ENCODE measurements around the gene RASA3.

RASA3 gene

DNA sequence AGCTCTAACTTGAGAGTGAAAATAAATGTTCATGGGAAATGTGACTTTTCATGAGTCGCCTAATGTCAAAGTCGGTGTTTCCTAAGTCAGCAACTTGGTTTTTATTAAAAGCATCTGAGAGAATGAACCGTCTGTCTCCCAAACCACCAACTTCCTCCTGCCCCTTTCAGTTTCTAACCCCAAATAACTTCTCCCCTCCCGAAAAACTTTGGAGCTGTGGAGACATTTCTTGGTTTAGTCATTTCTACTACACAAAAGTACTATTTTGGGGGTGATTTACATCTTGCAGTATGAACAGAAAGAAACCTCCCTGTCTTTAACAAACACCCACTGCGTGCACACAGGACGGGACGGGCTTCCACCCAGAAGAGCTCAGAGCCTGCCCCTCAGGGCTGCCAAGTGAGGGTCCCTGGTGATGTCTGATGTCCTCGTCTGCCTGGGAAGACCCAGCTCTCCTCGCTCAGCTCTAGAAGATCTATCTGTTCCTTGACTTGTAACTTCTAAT lies 65.0 kb downstream of the RASA3 start:
- no peak for DNase-seq (ENCODE audit: low spot score)

GRCh38 chr13:114066956-114067355 lies 65.5 kb downstream of the RASA3 start:
- no peak for DNase-seq (ENCODE audit: low spot score)

- no peak for DNase-seq (ENCODE audit: low spot score)
Measured at GRCh38 chr13:114065926-114066774, 66.3 kb downstream of the RASA3 start.

DNA sequence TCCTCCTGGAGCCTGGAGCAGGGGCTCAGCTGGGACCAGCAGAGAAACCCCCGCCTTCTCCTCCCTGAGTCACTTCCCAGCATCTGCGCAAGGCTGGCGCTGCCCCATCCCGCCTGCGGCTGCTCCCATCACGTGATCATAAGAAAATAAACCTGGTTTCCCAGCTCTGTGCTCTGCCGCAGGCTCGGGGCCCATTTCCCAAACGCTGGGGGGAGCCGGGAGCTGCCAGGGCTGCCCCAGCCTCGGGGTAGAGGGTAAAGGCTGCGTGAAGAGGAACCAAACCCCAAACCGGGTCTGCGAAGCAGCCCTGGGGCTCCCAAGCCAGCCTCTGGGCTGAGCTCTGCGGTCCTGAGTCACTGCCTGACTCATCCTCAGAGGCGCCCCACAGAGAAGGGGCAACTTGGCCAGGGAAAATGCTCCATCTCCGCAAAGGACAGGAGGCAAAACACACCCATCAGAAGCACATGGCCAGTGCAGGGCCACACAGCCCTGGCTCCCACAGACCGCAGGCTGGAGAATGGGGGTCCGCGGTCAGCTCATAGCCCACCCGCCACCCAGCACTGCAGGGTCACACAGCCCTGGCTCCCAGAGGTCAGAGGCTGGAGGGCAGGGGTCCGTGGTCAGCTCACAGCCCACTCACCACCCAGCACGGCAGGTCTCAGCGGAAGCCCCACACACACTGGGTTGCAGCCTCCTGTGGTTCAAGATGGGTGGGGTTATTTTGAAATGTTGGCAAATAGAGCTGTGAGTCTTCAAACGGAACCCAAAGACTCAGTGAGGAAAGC lies 67.1 kb downstream of the RASA3 start:
- DNase-seq (ENCODE audit: low spot score) = no peak

DNA sequence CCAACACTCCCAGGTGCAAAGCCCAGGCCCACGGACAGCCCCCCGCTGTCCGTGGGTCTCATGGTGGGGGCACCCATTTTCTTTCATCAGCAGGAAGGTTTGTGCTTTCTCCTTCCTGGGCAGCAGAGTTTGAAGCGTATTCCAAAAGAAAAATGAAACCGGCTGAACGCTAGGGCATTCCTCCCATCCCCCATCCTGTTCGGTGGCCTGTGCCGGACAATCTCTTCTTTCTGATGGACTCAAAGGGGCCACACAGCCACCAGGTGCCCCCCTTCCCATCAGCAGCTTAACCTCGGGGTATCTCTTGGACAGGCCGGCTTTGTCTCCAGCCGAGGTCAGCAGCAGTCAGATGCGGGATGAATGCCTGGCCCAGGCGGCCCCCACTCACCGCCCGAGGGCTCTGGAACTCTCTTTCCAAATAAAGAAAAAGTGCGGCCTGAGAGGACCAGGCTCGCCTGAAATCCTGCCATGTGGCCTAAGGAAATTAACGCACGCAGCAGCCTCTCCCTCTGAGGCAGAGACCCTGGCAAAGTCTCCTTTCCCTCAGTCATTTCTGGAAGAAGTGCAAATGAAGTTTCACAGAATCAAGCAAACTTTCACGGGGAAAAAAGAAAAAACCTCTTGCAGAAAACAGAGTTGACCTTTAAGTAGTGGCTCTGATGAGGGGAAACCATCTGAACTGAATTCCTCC lies 67.8 kb downstream of the RASA3 start:
- no peak for DNase-seq (ENCODE audit: low spot score)

DNA sequence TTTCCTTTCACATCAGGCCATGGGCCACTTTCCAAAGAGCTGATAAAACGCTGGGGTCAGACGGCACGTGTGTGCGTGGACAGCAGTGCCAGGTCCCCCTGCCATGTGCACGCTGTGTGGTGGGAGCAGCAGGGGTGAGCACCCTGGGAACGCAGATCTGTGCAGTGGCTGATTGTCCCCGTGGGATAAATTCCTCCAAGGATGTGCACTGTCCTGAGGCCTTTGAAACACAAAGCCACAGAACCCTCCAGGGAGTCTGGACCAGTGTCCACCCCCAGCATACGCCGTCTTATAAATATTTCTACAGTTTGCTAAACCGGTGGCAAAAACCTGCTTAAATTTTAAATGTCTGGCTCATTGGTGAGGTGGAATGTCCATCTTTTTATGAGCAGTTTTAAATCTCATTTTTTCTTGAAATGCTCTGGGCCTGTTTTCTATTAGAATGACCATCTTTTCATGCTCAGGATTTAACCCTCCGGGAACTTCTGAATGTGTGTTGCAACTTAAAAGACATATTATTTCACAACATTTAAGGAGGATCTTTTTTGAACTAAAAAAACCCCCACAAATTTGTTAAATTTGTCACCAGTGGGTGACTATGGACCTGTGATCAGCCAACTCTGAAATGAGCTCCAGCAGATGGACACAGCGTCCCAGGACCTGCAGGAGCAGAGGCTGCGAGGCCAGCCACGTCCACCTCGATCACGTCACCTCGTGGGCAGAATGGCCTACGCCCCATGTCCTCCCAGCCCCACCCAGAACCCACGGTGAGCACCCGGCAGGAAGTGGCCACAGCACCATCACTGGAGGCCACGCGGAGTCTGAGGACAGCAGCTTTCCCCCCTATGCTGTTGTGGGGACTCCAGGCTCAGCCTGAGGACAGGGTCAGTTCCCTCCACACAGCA lies 68.6 kb downstream of the RASA3 start:
- no peak for DNase-seq (ENCODE audit: low spot score)

DNA sequence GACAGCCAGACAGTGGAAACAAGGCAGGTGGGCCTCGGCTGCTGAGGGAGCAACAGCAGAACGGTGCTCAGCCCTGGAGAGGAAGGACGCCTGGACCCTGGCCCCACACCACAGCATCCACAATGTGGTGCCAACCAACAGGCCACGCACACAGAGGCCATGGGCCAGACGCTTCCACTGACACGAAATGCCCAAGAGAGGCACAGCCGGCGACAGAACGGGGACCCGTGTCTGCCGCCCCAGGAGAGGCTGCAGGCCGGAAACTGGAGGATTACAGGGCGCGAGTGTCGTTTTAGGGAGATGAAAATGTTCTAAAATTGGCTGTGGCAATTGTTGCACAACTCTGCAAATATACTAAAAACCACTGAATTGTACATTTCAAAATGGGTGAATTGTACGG lies 69.7 kb downstream of the RASA3 start:
- no peak for DNase-seq (ENCODE audit: low spot score)

GRCh38 chr13:114062341-114062740 lies 70.1 kb downstream of the RASA3 start:
- DNase-seq (ENCODE audit: low spot score) = no peak

GRCh38 chr13:114061744-114062143 lies 70.7 kb downstream of the RASA3 start:
- no peak for DNase-seq (ENCODE audit: low spot score)

DNA sequence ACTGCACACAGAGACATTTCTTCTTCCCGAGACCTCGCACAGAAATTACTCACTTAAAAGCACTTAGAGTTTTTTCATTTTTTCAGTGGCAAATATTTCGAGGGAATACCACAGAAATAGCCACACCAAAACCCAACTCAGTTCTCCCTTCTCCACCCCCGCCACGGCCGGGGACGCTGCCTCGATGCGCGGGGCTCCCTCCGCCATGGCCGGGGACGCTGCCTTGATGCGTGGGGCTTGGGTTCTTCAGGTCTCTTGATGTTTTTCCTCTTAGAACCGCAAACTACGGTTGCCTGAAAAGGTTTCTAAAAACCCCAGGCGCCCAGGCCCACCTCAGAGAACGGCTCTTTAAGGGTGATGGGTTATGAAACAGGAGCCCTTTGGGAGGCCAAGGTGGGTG lies 71.4 kb downstream of the RASA3 start:
- DNase-seq (ENCODE audit: low spot score) = no peak

GRCh38 chr13:114059946-114060860 lies 72.2 kb downstream of the RASA3 start:
- no peak for DNase-seq (ENCODE audit: low spot score)

DNA sequence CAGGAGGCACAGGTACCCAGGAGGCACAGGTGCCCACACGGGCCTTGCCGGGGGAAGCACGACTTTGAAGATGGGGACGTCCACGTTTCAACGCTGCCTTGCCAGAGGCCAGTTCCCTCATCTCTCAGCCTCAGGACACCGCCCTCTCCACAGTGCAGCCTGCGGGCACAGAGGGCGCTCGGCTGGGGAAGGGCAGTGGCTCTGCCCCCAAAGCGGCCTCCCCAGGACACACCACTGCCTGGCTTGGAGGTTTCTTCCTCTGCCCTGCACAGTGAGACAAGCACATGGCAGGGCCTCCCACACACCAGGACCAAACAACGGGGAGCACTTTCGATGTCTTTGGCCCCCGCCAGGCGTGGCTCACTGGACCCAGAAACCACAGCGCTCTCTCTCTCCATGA lies 73.0 kb downstream of the RASA3 start:
- no peak for DNase-seq (ENCODE audit: low spot score)

DNA sequence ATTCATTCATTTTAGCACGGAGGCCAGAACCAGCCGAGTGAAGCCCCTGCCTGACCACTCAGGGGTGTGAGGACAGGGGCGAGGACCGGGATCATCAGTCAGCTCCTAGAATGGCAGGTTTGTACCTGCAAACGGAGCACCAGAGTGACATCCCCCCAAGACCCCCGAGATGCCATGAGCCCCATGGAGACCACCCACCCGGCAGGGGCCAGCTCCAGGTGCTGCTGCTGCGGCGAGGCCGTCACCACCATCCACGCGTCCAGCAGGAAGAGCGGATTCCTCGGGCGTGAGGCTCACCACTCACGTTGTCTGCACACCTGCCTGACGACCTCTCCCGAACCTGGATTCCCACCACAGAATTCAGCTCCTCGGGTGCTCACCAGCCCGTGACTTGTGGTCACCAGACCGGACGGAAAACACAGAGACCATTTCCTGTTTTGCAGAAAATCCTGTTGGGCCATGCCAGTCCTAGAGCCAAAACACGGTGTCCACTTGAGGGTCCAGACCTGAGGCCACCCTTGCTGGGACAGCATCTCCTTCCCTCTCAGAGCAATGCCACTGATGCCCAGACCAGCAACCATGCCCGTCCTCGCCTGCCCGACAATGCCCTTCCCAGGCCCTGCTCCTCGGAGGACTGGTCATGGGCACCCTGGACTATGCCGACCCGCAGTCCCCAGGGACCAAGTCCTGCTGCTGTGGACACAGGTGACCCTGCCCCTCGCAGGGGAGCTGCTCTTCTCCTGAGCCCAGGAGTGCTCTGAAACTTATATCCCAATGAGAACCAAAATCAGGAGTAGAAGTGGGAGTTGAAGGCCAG lies 74.2 kb downstream of the RASA3 start:
- no peak for DNase-seq (ENCODE audit: low spot score)

GRCh38 chr13:114057166-114058050 lies 75.0 kb downstream of the RASA3 start:
- DNase-seq (ENCODE audit: low spot score) = no peak

DNA sequence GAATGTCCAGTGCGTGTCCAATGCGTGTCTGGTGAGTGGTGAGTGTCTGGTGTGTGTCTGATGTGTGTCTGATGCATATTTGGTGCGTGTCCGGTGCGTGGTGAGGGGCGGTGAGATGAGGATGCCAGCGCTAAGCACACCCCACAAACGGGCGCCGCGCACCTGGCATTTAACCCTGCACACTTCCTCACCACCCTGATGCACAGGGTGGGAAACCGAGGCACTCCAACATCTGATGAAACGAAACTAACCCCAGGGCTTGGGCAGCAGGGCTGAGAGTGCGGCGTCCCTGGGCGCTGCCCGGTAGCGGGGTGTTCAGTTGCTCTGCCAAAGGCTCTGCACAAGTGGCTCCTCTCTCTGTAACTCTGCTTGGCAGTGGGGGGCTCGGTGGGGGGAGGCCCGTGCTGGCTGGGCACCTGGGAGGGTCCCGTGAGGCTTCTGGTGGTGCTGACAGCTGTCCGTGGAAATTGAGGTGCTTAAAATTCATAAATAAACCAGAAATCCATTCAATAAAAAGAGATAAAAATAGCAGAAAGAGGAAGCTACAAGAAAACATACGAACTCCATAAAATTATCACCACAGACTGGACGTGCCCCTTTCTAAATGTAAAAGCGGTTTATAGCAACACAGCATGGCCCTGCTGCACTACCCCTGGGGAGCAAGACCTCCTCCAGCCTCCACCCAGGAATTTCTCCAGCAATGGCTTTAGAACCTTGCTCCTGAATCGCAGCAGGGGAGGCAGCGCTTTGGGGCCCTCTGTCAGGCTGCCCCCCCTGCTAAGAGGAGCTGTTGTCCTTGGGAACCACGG lies 76.0 kb downstream of the RASA3 start:
- DNase-seq (ENCODE audit: low spot score) = no peak

- no peak for DNase-seq (ENCODE audit: low spot score)
Measured at GRCh38 chr13:114055766-114056165, 76.7 kb downstream of the RASA3 start.

DNA sequence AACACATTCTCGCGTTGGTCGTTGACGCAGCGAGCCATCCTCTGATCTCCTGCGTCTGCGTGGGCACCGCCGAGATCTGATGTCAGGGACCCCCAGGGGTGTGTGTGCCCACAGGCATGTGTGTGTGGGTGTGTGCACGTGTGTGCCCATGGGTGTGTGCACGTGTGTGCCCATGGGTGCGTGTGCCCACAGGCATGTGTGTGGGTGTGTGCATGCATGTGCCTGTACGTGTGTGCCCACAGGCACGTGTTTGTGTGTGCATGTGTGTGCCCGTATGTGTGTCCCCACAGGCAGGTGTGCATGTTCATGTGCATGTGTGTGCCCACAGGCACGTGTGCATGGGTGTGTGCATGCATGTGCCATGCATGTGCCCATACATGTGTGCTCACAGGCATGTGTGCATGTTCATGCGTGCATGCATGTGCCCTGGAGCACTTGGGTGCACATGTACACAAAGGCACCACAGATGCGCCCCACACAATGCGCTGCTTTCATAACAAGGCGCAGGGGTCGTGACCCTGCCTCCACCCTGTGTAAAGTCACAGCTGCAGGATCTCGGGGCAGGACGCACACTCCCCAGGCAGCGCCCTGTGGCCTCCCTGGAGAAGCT lies 77.5 kb downstream of the RASA3 start:
- no peak for DNase-seq (ENCODE audit: low spot score)

All from D341Med (cell line).